Measurements from ENCODE around the gene CLRN3.

- TF ChIP-seq CTCF (IDR thresholded peaks at IDR 0.05) (no peak), POLR2A (IDR thresholded peaks at IDR 0.05) (no peak)
These were observed 17.3 kb downstream of the CLRN3 start for GRCh38 chr10:127875449-127875765.

Data from breast epithelium (tissue), 3 donors.